HepG2 (cell line): ENCODE results near the gene GNAI2. TPM values are rescaled to one million over a fixed set of nuclear protein-coding genes. Genes with fewer than 3 reads are reported as not detected.
A peak's percentile ranks its signal among the peaks of the same experiment; 100 is the strongest.

Experiments
- BCL6 ChIP-seq: IDR thresholded peaks from 2 replicates; pipeline ENCODE4 v1.6.1; 2016; ENCODE audit warnings: missing genetic modification reagents, missing compliant biosample characterization
- CHCHD3 ChIP-seq: sonication (generic); formaldehyde crosslinking; IDR thresholded peaks from 2 replicates; pipeline ENCODE4 v1.8.0; 2022; ENCODE audit warnings: mild to moderate bottlenecking, missing genetic modification reagents, moderate library complexity
- CREBL2 ChIP-seq: sonication (generic); formaldehyde crosslinking; IDR thresholded peaks from 2 replicates; pipeline ENCODE4 v1.8.1; 2023; ENCODE audit warnings: missing genetic modification reagents, mild to moderate bottlenecking, borderline replicate concordance
- CREM ChIP-seq, 2 experiments: sonication (generic) in 1 of 2; formaldehyde crosslinking in 1 of 2; IDR thresholded peaks; 2 replicates each; pipeline versions ENCODE4 v1.4.0 to v1.6.1; 2016 to 2020; ENCODE audit warnings: antibody characterized with exemption in 1 of 2, mild to moderate bottlenecking in 1 of 2, missing genetic modification reagents in 1 of 2
- ERF ChIP-seq: IDR thresholded peaks from 2 replicates; pipeline ENCODE4 v1.6.1; 2018; ENCODE audit warnings: missing biosample characterization, missing genetic modification reagents
- GABPB1 ChIP-seq: IDR thresholded peaks from 2 replicates; pipeline ENCODE4 v1.6.1; 2016; ENCODE audit warnings: mild to moderate bottlenecking, missing genetic modification reagents, moderate library complexity, missing compliant biosample characterization
- GTF3A ChIP-seq: sonication (generic); formaldehyde crosslinking; conservative IDR thresholded peaks from 2 replicates; pipeline ENCODE4 v1.4.0; 2020; ENCODE audit warnings: mild to moderate bottlenecking, missing genetic modification reagents
- HNRNPH1 ChIP-seq: fragments of 200-400 bp; formaldehyde crosslinking; optimal IDR thresholded peaks from 2 replicates; pipeline ENCODE3; 2017; ENCODE audit warnings: mild to moderate bottlenecking, low read depth, low read length
- HNRNPUL1 ChIP-seq: fragments of 200-400 bp; formaldehyde crosslinking; IDR thresholded peaks from 2 replicates; pipeline ENCODE4 v1.6.1; 2017; ENCODE audit warnings: low read depth, mild to moderate bottlenecking, low read length, moderate library complexity
- MEIS2 ChIP-seq: sonication (generic); formaldehyde crosslinking; IDR thresholded peaks from 2 replicates; pipeline ENCODE4 v1.9.0; 2021; ENCODE audit warnings: mild to moderate bottlenecking, missing genetic modification reagents
- NBN ChIP-seq: fragments of 450-650 bp; conservative IDR thresholded peaks from 2 replicates; pipeline ENCODE4 v1.6.1; 2017
- NFIC ChIP-seq: IDR thresholded peaks from 2 replicates; pipeline ENCODE4 v1.6.1; 2012; ENCODE audit warnings: mild to moderate bottlenecking, low read length, inconsistent platforms
- NFYB ChIP-seq: sonication (generic); formaldehyde crosslinking; IDR thresholded peaks from 2 replicates; pipeline ENCODE4 v1.4.0; 2020; ENCODE audit warnings: missing genetic modification reagents
- POLR2AphosphoS5 ChIP-seq: IDR thresholded peaks from 2 replicates; pipeline ENCODE4 v1.6.1; 2012; ENCODE audit warnings: low read depth, low read length
- SIN3A ChIP-seq: IDR thresholded peaks from 2 replicates; pipeline ENCODE4 v1.6.1; 2011; ENCODE audit warnings: low read depth, mild to moderate bottlenecking, control low read depth, low read length, borderline replicate concordance
- SOX5 ChIP-seq: IDR thresholded peaks from 2 replicates; pipeline ENCODE4 v1.6.1; 2016; ENCODE audit warnings: borderline replicate concordance
- TARDBP ChIP-seq: sonication (generic); formaldehyde crosslinking; IDR thresholded peaks from 2 replicates; pipeline ENCODE4 v1.8.0; 2022; ENCODE audit warnings: mild to moderate bottlenecking, missing genetic modification reagents
- ZBTB34 ChIP-seq: sonication (generic); formaldehyde crosslinking; IDR thresholded peaks from 2 replicates; pipeline ENCODE4 v1.8.0; 2022; ENCODE audit warnings: mild to moderate bottlenecking, missing genetic modification reagents
- ZMYM2 ChIP-seq: sonication (generic); formaldehyde crosslinking; IDR thresholded peaks from 2 replicates; pipeline ENCODE4 v1.8.0; 2022; ENCODE audit warnings: mild to moderate bottlenecking, missing genetic modification reagents
- ZNF138 ChIP-seq: sonication (generic); formaldehyde crosslinking; IDR thresholded peaks from 2 replicates; pipeline ENCODE4 v1.5.0; 2020; ENCODE audit warnings: mild to moderate bottlenecking, low read depth, missing genetic modification reagents
- ZNF205 ChIP-seq: IDR thresholded peaks from 2 replicates; pipeline ENCODE4 v1.6.1; 2018; ENCODE audit warnings: missing biosample characterization, missing genetic modification reagents
- ZNF235 ChIP-seq: sonication (generic); formaldehyde crosslinking; IDR thresholded peaks from 2 replicates; pipeline ENCODE4 v1.8.1; 2023; ENCODE audit warnings: mild to moderate bottlenecking, missing genetic modification reagents, borderline replicate concordance
- ZNF337 ChIP-seq: sonication (generic); formaldehyde crosslinking; IDR thresholded peaks from 2 replicates; pipeline ENCODE4 v1.5.1; 2020; ENCODE audit warnings: missing genetic modification reagents, low read depth, mild to moderate bottlenecking, borderline replicate concordance
- ZNF460 ChIP-seq: sonication (generic); formaldehyde crosslinking; IDR thresholded peaks from 2 replicates; pipeline ENCODE4 v1.5.1; 2020; ENCODE audit warnings: missing genetic modification reagents, mild to moderate bottlenecking, borderline replicate concordance
- ZSCAN12 ChIP-seq: sonication (generic); formaldehyde crosslinking; IDR thresholded peaks from 2 replicates; pipeline ENCODE4 v1.9.0; 2021; ENCODE audit warnings: mild to moderate bottlenecking, missing genetic modification reagents
- polyA plus RNA-seq, 8 experiments: library from polyadenylated mRNA; depleted of rRNA in 3 of 8; stranded (reverse) in 7 of 8; unstranded in 1 of 8; fragments of >200 nt; fragmentation: Illumina TruSeq in 4 of 8; extraction: Trizol in 4 of 8; gene quantifications; 2 replicates each; pipeline versions ENCODE4 v1.2.1 to v1.2.3, GENCODE V29; 2011 to 2016; ENCODE audit warnings: low read depth in 4 of 8, missing spikeins in 1 of 8, mixed read lengths in 1 of 8; ENCODE audit not compliant: insufficient read depth in 1 of 8
- total RNA-seq, 5 experiments: library from RNA; depleted of rRNA; stranded (reverse); fragments of >200 nt; fragmentation: Illumina TruSeq; extraction: Trizol; gene quantifications; 2 replicates each; pipeline ENCODE4 v1.2.3, GENCODE V29; 2016; ENCODE audit warnings: low read depth in 1 of 5
- TF ChIP-seq, protein P1 (sequence below): sonication (generic); formaldehyde crosslinking; IDR thresholded peaks from 2 replicates; pipeline ENCODE4 v1.4.0; 2020; ENCODE audit warnings: missing genetic modification reagents

GNAI2 gene
- total and polyA plus RNA-seq, 2 of the 13 experiments (the other 11 are each of a cell fraction or from before 2014, with no cell fraction given), result 51.1 to 66.2 TPM

- TF ChIP-seq GTF3A, result 0 out of 2 replicates have a peak, but pooled peaks have one; percentile 55
- TF ChIP-seq, protein P1, sequence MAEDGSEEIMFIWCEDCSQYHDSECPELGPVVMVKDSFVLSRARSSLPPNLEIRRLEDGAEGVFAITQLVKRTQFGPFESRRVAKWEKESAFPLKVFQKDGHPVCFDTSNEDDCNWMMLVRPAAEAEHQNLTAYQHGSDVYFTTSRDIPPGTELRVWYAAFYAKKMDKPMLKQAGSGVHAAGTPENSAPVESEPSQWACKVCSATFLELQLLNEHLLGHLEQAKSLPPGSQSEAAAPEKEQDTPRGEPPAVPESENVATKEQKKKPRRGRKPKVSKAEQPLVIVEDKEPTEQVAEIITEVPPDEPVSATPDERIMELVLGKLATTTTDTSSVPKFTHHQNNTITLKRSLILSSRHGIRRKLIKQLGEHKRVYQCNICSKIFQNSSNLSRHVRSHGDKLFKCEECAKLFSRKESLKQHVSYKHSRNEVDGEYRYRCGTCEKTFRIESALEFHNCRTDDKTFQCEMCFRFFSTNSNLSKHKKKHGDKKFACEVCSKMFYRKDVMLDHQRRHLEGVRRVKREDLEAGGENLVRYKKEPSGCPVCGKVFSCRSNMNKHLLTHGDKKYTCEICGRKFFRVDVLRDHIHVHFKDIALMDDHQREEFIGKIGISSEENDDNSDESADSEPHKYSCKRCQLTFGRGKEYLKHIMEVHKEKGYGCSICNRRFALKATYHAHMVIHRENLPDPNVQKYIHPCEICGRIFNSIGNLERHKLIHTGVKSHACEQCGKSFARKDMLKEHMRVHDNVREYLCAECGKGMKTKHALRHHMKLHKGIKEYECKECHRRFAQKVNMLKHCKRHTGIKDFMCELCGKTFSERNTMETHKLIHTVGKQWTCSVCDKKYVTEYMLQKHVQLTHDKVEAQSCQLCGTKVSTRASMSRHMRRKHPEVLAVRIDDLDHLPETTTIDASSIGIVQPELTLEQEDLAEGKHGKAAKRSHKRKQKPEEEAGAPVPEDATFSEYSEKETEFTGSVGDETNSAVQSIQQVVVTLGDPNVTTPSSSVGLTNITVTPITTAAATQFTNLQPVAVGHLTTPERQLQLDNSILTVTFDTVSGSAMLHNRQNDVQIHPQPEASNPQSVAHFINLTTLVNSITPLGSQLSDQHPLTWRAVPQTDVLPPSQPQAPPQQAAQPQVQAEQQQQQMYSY (CRISPR knock-in tag), result no peak
- peak; percentile 86 for TF ChIP-seq POLR2AphosphoS5
- no peak; the same call in 1 of the 2 replicates for TF ChIP-seq HNRNPUL1
- TF ChIP-seq ERF (CRISPR knock-in tag), result peak; percentile 50; the same call in 1 of the 2 replicates
- TF ChIP-seq CREBL2 (CRISPR knock-in tag), result peak; percentile 0; the same call in 1 of the 2 replicates
- TF ChIP-seq ZNF337 (CRISPR knock-in tag), result 0 out of 2 replicates have a peak, but pooled peaks have one; percentile 34
- TF ChIP-seq NBN, result no peak
- TF ChIP-seq ZBTB34 (CRISPR knock-in tag), result no peak
- peak; percentile 94 for TF ChIP-seq GABPB1
- no peak; the same call in 1 of the 2 replicates for TF ChIP-seq MEIS2 (CRISPR knock-in tag)
- no peak for TF ChIP-seq ZSCAN12
- no peak for TF ChIP-seq HNRNPH1
- peak; percentile 100 for TF ChIP-seq CREM (IDR thresholded peaks at IDR 0.05)
- TF ChIP-seq CREM (CRISPR knock-in tag; IDR thresholded peaks at IDR 0.05), result peak; percentile 65
- TF ChIP-seq ZNF205 (CRISPR knock-in tag), result no peak
- peak; percentile 57 for TF ChIP-seq NFYB (CRISPR knock-in tag)
- 0 out of 2 replicates have a peak, but pooled peaks have one; percentile 9 for TF ChIP-seq SOX5 (CRISPR knock-in tag)
- no peak for TF ChIP-seq ZMYM2 (CRISPR knock-in tag)
- TF ChIP-seq SIN3A, result peak; percentile 70; the same call in 1 of the 2 replicates
- peak; percentile 11; the same call in 1 of the 2 replicates for TF ChIP-seq ZNF138 (CRISPR knock-in tag)
- TF ChIP-seq NFIC, result no peak
- no peak for TF ChIP-seq ZNF460 (CRISPR knock-in tag)
- TF ChIP-seq CHCHD3 (CRISPR knock-in tag), result no peak
- TF ChIP-seq ZNF235, result no peak
- peak; percentile 83 for TF ChIP-seq TARDBP (CRISPR knock-in tag)
- TF ChIP-seq BCL6 (CRISPR knock-in tag), result 0 out of 2 replicates have a peak, but pooled peaks have one; percentile 9
Measured at GRCh38 chr3:50292159-50293078, 56.4 kb downstream of the GNAI2 start, which contains the start of gene IFRD2 (continued).
